NCI-H2107 treated with DMSO at 0.1 percent for 48 hours (cell line): ENCODE measurements around the gene PDZK1.
"Not testable (repeated sequence)": the region's sequence is repeated elsewhere in the genome, so short reads cannot be mapped to it uniquely, and the experiment has no call there.

Experiments
- DNase-seq: peaks from one replicate; lab custom pipeline; 2025; ENCODE audit not compliant: unreplicated experiment; lab: John Stamatoyannopoulos, UW

The PDZK1 gene

DNA sequence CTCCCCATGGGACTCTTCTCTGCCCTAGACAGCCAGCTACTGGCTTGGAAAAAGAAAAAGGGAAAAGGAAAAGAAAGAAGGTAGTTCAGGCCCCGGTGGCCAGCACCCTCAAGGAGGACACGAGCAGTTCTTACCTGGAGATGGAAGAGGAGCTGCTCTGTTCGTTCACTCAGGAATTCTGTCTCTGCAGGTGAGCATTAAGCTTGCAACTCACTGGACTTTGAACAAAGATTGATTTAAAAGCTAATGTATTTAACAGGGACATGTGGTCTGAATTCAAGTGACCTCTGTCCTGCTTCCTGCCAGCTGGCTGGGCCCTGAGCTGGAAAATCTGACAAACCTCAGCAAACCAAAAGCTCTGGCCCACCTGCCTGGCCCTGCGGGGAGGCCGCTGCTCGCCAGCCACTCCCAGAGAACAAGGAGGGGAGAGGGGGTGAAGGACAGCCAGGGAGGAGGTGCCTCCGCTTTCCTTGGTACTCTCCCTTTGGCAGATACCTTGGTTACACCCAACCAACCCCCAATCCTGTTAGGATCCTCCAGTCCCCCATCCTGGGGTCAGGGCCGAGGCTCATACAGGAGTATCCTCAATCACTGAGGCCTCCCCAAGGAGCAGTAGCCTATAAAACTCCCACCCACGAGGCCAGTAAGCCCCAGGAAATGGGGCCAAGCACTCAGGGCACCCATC lies at the start of gene PDZK1:
Gene PDZK1 (minus strand): TSS at position 186 of the 685 bp plus-strand sequence. CDS start 19,347 bp downstream, outside the sequence.
- DNase-seq, result no peak

DNA sequence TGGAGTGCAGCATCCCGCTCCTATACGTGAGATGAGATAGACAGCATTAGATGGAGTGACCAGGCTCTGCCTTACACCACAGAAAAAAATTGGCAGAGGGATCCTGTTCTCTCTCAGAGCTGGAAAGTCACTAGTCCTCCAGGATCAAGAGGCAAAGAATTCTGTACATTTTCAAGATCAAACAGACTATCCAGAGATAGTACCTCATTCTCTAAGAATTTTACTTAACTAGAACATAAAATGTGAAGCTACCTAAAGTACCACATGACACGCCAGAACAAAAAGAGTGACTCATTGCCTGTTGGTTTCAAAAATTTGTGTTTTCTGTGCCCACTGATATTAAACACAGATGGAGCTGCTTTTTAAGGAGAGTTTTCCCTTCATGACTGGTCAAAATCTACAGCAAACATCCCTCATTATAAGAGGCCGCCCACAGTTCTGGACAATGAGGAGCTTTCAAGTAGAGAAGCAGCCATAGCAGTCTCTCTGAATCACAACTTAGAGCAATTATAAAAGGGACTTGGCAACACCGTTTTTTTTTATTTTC lies 44.4 kb upstream of the PDZK1 start:
- no peak for DNase-seq

DNA sequence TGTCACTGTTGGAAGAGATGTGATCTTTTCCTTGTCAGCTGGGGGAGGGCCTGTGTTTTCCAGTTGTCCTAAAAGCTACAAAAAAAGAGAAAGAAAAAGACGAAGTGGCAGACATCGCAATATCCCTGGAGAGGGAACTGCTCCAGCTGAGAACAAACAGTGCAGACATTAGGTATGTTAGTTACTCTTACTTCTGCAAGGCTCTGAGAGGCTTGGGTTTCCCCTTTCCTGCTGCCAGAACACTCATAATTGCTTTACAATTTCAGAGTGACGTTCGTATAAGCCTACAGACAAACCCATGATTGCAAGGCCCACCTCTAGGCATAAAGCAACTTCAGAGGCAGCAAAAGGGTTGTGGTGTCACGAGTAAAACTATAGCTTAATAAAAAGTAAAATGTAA lies 43.3 kb upstream of the PDZK1 start:
- DNase-seq, result no peak

DNA sequence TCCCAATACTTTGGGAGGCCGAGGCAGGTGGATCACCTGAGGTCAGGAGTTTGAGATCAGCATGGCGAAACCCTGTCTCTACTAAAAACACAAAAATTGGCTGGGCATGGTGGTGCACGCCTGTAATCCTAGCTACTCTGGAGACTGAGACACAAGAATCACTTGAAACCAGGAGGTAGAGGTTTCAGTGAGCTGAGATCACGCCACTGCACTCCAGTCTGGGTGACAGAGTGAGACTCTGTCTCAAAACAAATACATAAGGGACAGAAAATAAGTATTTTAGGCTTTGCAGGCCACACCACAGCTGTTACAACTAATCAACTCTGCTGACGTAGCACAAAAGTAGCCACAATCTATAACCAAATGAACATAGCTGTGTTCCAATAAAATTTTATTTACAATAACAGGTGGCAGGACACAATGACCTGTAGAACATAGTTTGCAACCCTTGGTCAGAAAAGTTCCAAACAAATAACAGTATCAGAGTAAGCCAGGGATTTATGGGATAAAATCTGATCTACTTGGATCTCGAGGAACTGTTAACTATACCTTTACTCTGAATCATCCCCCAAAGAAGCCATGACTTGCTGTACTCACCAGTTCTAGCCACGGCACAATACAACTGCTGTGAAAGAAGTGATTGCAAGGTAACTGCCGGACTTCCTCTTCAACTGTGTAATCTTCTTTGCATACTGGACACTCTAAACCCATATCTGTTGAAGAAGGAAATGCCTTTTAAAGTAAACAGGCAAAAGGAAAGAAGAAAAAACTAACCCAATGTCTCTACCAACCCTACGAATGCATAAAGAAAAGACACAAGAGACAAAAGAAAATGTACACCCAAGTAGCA lies 40.5 kb upstream of the PDZK1 start:
- no peak for DNase-seq

DNA sequence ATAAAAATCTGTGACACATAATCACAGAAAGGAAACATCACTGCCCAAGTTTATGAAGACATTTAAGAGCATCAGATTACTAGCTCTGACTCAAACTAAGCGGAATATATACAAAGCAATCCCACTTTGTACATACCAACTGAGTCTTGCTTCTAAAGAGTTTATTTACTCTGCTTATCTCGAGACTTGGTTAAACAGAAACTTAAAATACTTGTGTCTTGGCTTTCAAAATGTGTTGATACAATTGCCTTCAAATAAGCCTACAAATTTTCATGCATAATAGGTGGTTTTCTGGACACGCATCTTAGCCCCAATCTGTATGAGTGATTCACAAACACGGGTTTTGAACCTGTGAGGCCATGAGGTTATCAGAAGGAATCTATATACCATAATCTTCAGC lies 33.1 kb upstream of the PDZK1 start:
- no peak for DNase-seq

DNA sequence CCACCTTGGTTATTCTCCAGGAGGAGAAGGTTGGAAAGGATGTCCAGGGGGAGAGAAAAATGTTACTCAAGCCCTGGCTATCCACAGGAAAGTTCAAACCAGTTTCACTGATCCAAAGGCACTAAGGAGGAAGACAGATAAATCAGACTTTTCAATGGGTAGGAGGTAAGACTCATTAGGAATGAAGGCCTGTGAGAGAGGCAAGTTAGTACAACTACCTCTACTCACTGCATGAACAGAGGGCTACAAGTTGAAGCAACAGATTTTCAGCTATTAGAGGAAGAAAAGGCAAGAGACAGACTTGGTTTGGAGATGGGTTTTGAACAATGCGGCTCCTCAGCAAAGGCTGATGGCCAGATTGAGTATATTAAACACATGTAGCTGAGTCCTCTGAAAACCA lies 29.0 kb upstream of the PDZK1 start:
- DNase-seq, result no peak

DNA sequence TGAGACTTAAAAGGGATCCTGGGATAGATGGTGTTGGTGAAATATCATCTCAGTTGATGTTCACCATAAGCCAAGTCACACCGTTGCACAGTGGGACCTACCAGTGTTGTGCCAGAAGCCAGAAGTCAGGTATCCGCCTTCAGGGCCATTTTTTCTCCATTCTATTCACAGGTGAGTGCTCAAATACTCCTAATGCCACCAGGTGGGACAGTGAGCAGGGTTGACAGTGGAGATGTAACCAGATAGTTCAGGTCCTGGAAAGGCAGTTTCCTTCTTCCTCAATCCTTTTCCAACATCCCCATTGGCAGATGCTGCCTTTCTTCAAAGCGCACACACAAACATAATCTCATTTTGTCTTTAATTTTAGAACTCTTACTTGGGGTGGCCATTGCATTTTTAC lies 23.7 kb upstream of the PDZK1 start:
- DNase-seq, result no peak

DNA sequence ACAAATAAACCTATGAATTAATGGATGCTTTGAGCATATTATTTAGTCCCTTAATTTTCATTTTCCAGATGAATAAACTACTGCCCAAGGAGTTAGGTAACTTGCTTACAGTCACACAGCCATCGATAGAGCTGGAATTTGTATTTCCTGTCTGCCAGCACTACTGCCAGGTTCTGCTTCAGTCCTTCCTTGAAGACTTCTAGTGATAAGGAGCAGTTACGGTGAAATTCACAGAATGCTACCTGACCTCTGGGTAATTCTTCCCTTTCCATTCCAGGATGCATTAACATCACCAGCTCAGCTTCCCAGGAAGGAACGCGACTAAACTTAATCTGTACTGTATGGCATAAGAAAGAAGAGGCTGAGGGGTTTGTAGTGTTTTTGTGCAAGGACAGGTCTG lies 23.3 kb upstream of the PDZK1 start:
- DNase-seq, result no peak

DNA sequence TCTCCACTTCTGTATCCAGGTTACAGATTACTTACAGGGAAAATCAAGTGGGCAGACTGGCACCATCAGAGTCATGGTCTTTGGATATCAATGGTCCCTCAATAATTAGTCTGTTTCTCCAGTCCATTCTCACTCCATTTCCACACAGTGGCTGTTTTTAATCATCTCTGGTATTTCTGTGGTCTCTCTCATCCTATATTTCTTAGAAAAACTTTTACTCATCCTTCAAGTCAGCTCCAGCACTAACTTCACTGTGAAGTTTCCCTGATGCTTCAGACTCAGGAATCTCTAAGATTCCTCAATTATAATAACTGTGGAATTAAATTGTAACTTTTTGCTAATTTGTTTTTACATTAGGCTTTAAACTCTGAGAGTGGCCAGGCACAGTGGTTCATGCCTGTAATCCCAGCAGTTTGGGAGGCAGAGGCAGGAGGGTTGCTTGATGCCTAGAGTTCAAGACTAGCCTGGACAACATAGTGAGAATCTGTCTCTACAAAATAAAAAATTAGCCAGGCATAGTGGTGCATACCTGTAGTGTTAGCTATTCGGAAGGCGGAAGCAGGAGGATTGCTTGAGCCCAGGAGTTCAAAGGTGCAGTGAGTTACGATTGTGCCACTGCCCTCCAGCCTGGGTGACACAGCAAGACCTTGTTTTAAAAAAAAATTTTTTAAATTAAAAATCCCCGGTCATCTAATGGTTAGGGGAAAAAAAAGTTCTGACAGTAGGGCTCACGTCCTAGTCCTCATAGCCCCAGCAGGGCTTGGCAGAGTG lies 22.7 kb upstream of the PDZK1 start:
- no peak for DNase-seq

DNA sequence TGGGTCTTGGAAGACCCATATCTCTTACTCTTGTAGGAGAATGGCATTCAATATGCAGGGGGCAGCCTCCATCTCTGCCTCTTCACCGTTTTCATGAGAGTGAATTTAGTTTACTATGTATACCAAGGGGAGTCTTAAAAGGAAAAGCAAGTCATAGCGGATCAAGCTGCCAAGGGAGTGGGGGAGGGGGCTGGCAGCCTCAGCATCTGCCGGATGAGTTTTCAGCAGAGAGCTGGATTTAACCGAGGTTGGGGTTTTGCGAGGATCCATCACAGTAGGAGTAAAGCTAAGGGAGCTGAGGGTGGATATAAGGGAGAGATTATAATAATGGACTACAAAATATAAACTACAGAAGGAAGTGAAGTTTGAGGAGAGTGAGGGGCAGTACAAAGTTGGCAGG lies 22.0 kb upstream of the PDZK1 start:
- DNase-seq, result no peak

DNA sequence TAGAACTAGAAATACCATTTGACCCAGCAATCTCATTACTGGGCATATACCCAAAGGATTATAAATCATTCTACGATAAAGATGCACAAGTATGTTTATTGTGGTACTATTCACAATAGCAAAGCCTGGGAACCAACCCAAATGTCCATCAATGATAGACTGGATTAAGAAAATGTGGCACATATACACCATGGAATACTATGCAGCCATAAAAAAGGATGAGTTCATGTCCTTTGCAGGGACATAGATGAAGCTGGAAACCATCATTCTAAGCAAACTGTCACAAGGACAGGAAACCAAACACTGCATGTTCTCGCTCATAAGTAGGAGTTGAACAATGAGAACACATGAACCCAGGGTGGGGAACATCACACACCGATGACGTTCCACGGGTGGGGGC lies 19.0 kb upstream of the PDZK1 start:
- DNase-seq, result not testable (repeated sequence)

DNA sequence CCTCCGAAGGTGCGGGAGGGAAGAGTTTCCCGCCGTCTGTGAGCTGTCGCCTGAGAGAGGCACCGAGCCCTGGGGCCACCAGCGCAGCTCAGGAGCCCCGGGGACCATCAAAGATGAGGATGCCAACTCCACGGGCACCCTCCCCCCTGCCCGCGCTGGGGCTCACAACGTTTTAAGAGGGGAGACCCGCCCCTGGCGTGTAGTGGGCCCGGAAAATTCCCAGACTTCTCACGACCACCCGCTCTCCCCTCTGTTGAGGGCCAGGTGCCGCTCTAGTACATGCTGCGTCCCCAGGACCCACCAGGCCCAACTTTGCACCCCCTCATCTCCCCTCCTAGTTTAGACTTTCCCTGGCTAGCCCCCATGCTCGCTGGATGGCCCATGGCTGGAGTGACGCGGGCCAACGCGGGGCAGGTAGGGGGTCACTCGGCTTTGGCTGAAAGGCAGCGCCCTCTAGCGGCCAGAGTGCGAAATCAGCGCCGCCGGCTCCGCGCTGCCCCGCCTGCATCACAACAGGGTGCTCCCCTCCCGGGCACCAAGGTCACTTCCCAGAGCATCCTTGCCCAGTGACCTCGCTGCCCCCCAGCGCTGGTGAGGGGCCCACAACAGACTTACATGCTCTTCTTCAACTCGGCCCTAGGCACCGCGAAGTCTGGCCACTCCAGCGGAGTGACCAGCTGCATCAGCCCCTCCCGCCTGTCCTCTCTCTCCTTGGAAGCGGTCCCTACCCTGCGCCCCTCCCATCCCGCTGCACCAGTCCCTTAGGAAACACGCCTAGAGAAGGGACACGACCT lies 13.9 kb upstream of the PDZK1 start:
- DNase-seq, result peak; percentile 33

DNA sequence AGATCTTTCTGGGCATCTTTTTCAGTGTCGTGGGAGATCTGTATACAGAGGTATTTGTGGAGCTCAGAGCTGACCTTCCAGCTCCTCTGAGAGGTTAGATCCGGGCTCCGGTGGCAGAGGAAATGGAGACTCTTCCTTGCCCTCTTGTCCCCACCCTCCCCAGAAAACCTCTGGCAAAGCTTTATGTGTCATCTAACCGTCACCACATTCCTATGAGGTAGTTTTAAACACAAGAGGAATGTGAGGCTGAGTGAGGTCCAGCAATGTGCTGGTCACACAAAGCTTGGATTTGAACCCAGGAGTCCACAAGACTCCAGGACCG lies 13.3 kb upstream of the PDZK1 start:
- DNase-seq, result no peak

DNA sequence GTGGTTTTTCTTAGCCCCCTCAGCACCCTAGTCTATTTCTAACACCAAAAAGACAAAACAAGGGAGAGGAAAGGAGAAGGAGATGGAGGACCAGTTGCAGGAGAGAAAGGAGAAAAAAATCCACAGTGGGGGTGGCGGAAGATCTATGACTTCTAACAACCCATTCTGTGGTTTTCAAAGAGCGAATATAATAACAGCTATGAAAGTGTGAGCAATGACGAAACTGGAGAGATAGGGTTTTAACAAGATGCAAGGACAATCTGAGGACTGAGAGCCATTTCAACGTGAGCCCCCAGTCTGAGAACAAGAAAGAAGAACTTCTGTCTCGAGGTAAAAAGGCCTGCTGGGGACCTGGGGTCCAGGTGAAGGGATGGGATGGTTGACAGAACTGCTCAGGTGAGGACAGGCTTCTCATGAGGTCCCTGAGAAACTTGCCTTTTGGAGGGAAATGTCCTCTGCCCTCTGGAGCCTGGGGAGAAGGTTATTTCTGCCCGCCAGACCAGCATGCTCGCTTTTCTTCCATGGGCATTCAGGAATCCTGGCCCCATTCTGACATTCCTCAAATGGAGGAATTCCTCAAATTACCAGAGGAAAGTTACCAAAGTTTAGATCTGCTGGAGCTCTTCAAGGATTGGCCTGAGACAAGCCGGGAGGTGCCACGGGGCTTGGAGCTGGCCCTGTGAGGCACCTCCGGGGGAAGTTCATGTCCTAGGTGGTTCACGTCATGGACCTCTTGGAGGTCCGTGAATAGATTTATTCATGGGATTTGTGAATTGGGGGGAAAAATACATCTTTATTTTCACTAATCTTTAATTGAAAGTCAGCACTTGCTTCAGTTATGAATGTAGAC lies 12.3 kb upstream of the PDZK1 start, which contains the start of gene CD160:
Gene CD160 (plus strand): TSS at position 270 of the 850 bp plus-strand sequence. CDS start 8,829 bp downstream, outside the sequence.
- no peak for DNase-seq

DNA sequence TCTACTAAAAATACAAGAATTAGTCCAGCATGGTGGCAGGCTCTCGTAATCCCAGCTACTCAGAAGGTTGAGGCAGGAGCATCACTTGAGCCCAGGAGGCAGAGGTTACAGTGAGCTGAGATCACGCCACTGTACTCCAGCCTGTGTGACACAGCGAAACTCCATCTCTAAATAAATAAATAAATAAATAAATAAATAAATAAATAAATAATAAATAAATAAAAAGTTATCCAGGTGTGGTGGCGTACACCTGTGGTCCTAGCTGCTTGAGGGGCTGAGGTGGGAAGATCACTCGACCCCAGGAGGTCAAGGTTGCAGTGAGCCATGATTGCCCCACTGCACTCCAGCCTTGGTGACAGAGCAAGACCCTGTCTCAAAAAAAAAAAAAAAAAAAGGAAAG lies 11.3 kb upstream of the PDZK1 start:
- DNase-seq, result not testable (repeated sequence)

DNA sequence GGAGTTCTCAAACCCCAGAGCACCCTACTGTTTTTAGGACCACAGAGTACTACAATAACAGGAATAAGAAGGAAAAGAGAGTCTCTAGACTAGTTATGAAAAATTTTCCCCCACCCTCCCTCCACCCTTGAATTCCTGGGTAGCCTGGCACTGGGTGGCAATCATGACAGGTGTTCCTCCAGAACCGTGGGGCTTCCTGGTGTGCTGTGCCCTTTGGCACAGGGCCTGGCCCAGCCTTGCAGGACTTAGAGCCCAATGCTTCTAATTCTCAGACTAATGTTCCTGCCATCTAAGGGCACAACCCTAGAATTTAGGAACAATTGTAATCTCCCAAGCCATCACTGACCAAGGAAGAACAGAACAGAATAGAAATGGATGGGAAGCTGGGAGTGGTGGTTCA lies 10.7 kb upstream of the PDZK1 start:
- no peak for DNase-seq

DNA sequence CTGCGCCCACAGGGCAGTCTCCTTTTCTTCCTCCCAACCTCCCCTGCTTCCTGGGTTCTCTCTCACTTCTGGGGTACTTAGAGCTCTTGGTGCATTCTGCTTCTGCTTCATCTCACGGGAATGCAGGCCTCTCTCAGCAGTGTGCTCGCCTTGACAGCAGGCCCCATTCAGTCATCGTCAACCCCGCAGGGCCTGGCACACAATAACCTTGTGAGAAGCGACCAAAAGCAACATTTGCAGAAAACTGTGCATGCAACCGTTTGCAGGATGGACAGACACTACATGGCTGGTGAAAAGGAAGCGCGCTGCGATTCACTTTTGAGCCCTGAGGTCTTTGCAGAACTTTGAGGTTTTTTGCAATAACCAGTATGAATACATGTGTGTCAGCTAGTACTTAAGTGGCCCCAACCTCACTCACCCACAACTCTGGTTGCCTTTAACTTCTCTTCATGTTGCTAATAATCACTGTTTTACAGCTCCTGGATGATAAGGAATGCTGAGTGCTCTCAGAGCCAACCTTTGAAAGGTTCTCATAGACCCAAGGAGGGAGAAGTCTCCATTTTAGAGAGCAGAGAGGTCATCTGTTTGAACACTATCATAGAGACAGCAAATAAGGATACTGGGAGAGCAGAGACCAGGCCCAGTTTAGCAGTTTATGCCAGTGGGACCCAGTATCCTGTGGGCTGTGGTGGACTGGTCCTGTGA lies 9.6 kb upstream of the PDZK1 start:
- DNase-seq, result no peak

DNA sequence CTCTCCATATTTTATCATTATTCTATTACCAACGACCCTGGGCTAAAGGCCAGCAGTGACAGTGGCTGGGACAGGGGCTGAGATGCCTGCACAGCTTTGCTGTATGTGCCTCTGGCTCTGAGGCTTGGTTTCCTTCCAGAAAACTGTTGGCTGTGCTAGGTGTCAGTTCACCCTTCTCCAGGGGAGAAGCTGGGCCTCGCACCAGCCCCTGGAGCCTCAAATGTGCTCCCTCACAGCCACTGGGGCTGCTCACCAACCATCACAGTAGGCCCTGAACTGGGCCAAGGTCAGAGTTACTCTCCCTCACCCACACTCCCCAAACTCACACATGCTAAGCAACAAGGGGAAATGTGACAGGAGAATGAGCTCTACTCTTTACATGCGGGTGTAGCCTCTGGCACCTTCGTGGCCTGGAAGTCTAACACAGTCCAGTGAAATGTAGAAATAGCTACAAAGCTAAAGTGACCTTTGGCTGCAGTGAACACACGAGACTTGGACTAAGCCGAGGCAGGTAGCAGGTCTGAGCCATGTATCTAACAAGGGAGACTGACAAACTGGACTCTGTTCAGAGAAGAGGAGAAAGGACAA lies 7.5 kb upstream of the PDZK1 start:
- no peak for DNase-seq

DNA sequence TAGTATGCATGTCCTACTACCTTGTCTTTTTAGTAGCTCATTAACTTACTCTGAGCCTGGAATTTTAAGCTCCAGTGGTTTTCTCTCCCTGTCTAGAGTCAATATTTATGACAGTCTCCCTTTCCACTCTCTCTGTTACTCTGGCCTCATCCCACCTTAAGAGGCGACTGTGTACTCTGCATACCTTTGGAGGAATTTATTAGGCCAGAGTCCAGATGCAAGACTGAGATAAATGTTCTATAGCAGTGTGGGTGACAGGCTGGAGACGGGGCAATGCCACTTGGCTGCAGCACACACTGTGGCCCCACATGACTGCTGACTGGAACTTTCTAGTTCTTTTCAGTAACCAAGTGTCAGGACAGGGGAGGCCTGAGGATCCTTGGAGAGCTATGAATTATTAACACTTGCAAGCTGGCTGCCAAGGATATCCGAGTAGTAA lies 4.1 kb upstream of the PDZK1 start:
- no peak for DNase-seq
